OCI-LY7 (cell line): ENCODE data around the gene GGTA1. TPM values are rescaled to one million over a fixed set of nuclear protein-coding genes. Genes with fewer than 3 reads are reported as not detected.

Experiments used
- BruUV-seq: library from RNA; stranded (reverse); fragments of 400-500 nt; replicated peaks from 2 replicates; lab custom pipeline; 2021; lab: Mats Ljungman, UMichigan
- CTCF ChIA-PET: fragments of 300-600 bp; sonication (Branson Sonifier 250); formaldehyde crosslinking; loops from one replicate; lab custom pipeline; 2022; ENCODE audit warnings: antibody characterized with exemption; ENCODE audit not compliant: unreplicated experiment; lab: Charles Lee
- POLR2A ChIA-PET: fragments of 300-600 bp; sonication (Branson Sonifier 250); formaldehyde crosslinking; loops from one replicate; lab custom pipeline; 2022; ENCODE audit warnings: antibody characterized with exemption; lab: Charles Lee
- DNase-seq: peaks from one replicate; pipeline ENCODE4 v3.0.0-alpha.2; 2015; ENCODE audit warnings: low spot score
- H2AFZ ChIP-seq: fragments of 200-600 bp; sonication (generic), shearing (Covaris generic); 2 replicates; pipeline ENCODE4 v1.6.1; 2014; ENCODE audit warnings: mild to moderate bottlenecking, antibody characterized with exemption, low read length, moderate library complexity
- H3K27ac ChIP-seq: fragments of 200-600 bp; sonication (generic); 2 replicates; pipeline ENCODE4 v1.5.1; 2014; ENCODE audit warnings: mixed run types, low read depth, mild to moderate bottlenecking, moderate library complexity, low read length, inconsistent platforms; ENCODE audit not compliant: poor library complexity, severe bottlenecking
- H3K36me3 ChIP-seq: fragments of 200-600 bp; sonication (generic); 2 replicates; pipeline ENCODE4 v1.6.1; 2014; ENCODE audit warnings: mild to moderate bottlenecking, antibody characterized with exemption, low read length, moderate library complexity, mixed read lengths; ENCODE audit not compliant: insufficient read depth
- H3K4me1 ChIP-seq: fragments of 200-600 bp; sonication (generic); 2 replicates; pipeline ENCODE4 v1.5.1; 2014; ENCODE audit warnings: mild to moderate bottlenecking, low read length; ENCODE audit not compliant: insufficient read depth, poor library complexity, severe bottlenecking
- H3K4me2 ChIP-seq: fragments of 200-600 bp; sonication (generic); 2 replicates; pipeline ENCODE4 v1.6.1; 2014; ENCODE audit warnings: mild to moderate bottlenecking, low read length
- H3K4me3 ChIP-seq: fragments of 200-600 bp; sonication (generic); 2 replicates; pipeline ENCODE4 v1.5.1; 2014; ENCODE audit warnings: mild to moderate bottlenecking, low read depth, low read length; ENCODE audit not compliant: poor library complexity, severe bottlenecking
- H3K79me2 ChIP-seq: fragments of 200-600 bp; sonication (generic); 2 replicates; pipeline ENCODE4 v1.6.1; 2016; ENCODE audit warnings: low read depth, mild to moderate bottlenecking, low read length, moderate library complexity, mixed read lengths; ENCODE audit not compliant: insufficient read depth
- H3K9me2 ChIP-seq: fragments of 200-600 bp; sonication (generic); 2 replicates; pipeline ENCODE4 v1.6.1; 2016; ENCODE audit warnings: mild to moderate bottlenecking, low read length, mixed read lengths; ENCODE audit not compliant: insufficient read depth
- H3K9me3 ChIP-seq: fragments of 200-600 bp; sonication (generic); 2 replicates; pipeline ENCODE4 v1.6.1; 2014; ENCODE audit warnings: mild to moderate bottlenecking, mixed run types, low read length, mixed read lengths
- H4K20me1 ChIP-seq: fragments of 200-600 bp; sonication (generic); 2 replicates; pipeline ENCODE4 v1.6.1; 2014; ENCODE audit warnings: mild to moderate bottlenecking, antibody characterized with exemption, low read length, moderate library complexity, mixed read lengths; ENCODE audit not compliant: insufficient read depth
- EZH2phosphoT487 ChIP-seq: fragments of 200-600 bp; sonication (generic); IDR thresholded peaks from 2 replicates; pipeline ENCODE4 v1.6.1; 2018; ENCODE audit warnings: low read depth, borderline replicate concordance, mild to moderate bottlenecking, mixed run types, antibody characterized with exemption, low read length, moderate library complexity, mixed read lengths
- intact Hi-C: fragments of 100-400 bp; cut with micrococcal nuclease; formaldehyde crosslinking; loops from one replicate; pipeline ENCODE4 v1.10.0; 2022; ENCODE audit not compliant: unreplicated experiment
- total RNA-seq, 2 experiments: library from RNA; depleted of rRNA in 1 of 2; stranded (reverse); fragments of >200 nt in 1 of 2; shearing (Covaris generic) in 1 of 2; gene quantifications; 2 replicates each; pipeline ENCODE4 v1.2.3, GENCODE V29; 2014 to 2022
- TF ChIP-seq, protein P1 (sequence below): fragments of 200-600 bp; sonication (generic); conservative IDR thresholded peaks from 2 replicates; pipeline ENCODE4 v1.5.1; 2014; ENCODE audit warnings: mild to moderate bottlenecking, antibody characterized with exemption, low read length, moderate library complexity, mixed read lengths

GGTA1 gene
- total RNA-seq, 2 experiments from 2014 or later = not detected

DNA sequence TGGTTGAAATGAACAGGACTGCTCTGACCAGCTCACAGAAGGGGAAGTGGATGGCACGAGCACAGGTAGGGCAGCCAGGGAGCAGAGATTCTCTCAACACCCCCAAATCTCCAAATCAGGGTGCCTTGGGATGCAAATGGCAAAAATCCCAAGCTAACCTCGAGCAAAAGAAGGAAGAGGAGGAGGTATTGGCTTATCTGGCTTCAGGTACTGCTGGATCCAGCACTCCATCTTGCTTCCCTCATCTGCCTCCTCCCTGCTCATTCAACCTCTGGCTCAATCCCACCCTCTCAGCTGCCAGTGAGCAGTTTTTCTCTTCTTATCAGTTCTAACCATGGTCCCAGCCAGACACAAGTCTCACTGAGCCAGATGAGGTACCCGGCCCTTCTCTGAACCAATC is 41.6 kb upstream of the GGTA1 start:
- no peaks in the 10 kb centered on the region for H3K9me3 ChIP-seq
- intact Hi-C loops = no loop called here
- no peaks in the 10 kb centered on the region for H3K4me1 ChIP-seq
- no peaks in the 10 kb centered on the region for H3K36me3 ChIP-seq
- no peak overlapping the region for H2AFZ ChIP-seq
- CTCF ChIA-PET = no interaction called here
- DNase-seq = no peak
- no peak overlapping the region for H3K4me2 ChIP-seq
- no peak for TF ChIP-seq EZH2phosphoT487
- TF ChIP-seq, protein P1, sequence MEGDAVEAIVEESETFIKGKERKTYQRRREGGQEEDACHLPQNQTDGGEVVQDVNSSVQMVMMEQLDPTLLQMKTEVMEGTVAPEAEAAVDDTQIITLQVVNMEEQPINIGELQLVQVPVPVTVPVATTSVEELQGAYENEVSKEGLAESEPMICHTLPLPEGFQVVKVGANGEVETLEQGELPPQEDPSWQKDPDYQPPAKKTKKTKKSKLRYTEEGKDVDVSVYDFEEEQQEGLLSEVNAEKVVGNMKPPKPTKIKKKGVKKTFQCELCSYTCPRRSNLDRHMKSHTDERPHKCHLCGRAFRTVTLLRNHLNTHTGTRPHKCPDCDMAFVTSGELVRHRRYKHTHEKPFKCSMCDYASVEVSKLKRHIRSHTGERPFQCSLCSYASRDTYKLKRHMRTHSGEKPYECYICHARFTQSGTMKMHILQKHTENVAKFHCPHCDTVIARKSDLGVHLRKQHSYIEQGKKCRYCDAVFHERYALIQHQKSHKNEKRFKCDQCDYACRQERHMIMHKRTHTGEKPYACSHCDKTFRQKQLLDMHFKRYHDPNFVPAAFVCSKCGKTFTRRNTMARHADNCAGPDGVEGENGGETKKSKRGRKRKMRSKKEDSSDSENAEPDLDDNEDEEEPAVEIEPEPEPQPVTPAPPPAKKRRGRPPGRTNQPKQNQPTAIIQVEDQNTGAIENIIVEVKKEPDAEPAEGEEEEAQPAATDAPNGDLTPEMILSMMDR = no peak
- H3K9me2 ChIP-seq = no peaks in the 10 kb centered on the region
- BruUV-seq = no TSS peak
- no peak overlapping the region for H3K27ac ChIP-seq
- H3K4me3 ChIP-seq = no peak overlapping the region
- POLR2A ChIA-PET = no interaction called here
- H4K20me1 ChIP-seq = no peaks in the 10 kb centered on the region
- no peaks in the 10 kb centered on the region for H3K79me2 ChIP-seq

DNA sequence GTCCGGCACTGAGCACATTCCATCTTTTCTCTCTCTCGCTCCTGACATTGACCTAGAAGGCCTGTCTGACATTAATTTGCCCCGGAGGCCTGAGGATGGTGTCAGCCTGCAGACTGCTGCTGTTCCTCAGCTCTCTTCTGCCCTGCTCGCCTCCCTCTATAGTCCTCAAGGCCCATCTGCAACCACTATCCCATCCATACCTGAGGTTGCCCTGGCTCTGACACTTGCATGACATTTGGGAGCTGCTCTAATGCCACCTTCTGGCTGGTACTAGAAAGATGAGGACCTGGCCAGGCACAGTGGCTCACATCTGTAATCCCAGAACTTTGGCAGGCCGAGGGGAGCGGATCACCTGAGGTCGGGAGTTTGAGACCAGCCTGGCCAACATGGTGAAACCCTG is 38.6 kb upstream of the GGTA1 start:
- no peaks in the 10 kb centered on the region for H3K79me2 ChIP-seq
- H3K4me1 ChIP-seq = no peaks in the 10 kb centered on the region
- no peak for DNase-seq
- no peak overlapping the region for H2AFZ ChIP-seq
- TF ChIP-seq, protein P1 = 0 out of 2 replicates have a peak, but pooled peaks have one; percentile 8
- TF ChIP-seq EZH2phosphoT487 = no peak
- no peak overlapping the region for H3K4me3 ChIP-seq
- intact Hi-C loops = no loop called here
- BruUV-seq = no TSS peak
- H4K20me1 ChIP-seq = no peaks in the 10 kb centered on the region
- no peaks in the 10 kb centered on the region for H3K36me3 ChIP-seq
- H3K9me2 ChIP-seq = no peaks in the 10 kb centered on the region
- no peaks in the 10 kb centered on the region for H3K9me3 ChIP-seq
- ChIA-PET POLR2A (no interaction called here), CTCF (no interaction called here)
- no peak overlapping the region for H3K4me2 ChIP-seq
- H3K27ac ChIP-seq = no peak overlapping the region

DNA sequence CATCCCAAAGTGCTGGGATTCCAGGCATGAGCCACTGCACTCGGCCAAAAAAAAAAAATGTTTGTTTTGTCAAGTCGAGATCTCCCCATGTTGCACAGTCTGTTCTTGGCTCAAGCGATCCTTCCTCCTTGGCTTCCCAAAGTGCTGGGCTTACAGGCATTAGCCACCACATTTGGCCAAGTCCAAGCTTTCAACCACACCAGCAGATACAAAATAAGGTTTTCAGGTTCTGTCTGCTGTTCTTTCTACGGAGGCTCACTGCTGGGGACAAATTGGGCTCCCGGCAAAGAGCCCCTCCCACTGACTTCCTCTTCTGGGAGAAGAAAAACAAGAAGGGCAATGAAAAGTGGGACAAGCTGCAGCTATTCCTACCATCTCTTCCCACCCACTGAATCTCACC is 37.6 kb upstream of the GGTA1 start:
- H3K9me2 ChIP-seq = no peaks in the 10 kb centered on the region
- no peak for TF ChIP-seq EZH2phosphoT487
- no peaks in the 10 kb centered on the region for H4K20me1 ChIP-seq
- intact Hi-C loops = no loop called here
- H3K9me3 ChIP-seq = no peaks in the 10 kb centered on the region
- CTCF ChIA-PET = no interaction called here
- no peaks in the 10 kb centered on the region for H3K36me3 ChIP-seq
- no peak overlapping the region for H3K4me2 ChIP-seq
- no peaks in the 10 kb centered on the region for H3K79me2 ChIP-seq
- BruUV-seq = no TSS peak
- H3K27ac ChIP-seq = no peak overlapping the region
- POLR2A ChIA-PET = no interaction called here
- DNase-seq = no peak
- no peak overlapping the region for H2AFZ ChIP-seq
- no peak overlapping the region for H3K4me3 ChIP-seq
- no peaks in the 10 kb centered on the region for H3K4me1 ChIP-seq
